Measurements from ENCODE around the gene USP7. TPM values are rescaled to one million over a fixed set of nuclear protein-coding genes. Genes with fewer than 3 reads are reported as not detected.
A peak's percentile ranks its signal among the peaks of the same experiment; 100 is the strongest.

The USP7 gene
- total RNA-seq (2013) = 62.2 TPM
- polyA plus RNA-seq (10 to 100 TPM in 1 of 3 donors, 1 to 10 TPM in 2; 2.4 to 31.7 (median 4.1) TPM), polyA minus RNA-seq (30.3 and 80.7 TPM in 2 replicates), total RNA-seq (126 to 264 (median 219) reads per million in 11 experiments)

- intact Hi-C loops (cut with micrococcal nuclease) = loop anchor here (5.0 to 10.0 kb wide), 5 partner anchors 43 to 171 kb away; partner anchors contain the start of gene HAPSTR1 (in 2 of the 2)
- H3K27ac ChIP-seq (ENCODE audit: low read depth in 1 of 2, low read length in 2 of 2) = peak within 1 kb of the TSS; percentile 90 to 94
- H4K20me1 ChIP-seq (ENCODE audit: insufficient read depth, low read length) = peaks cover 38% of the 10 kb centered on the region
- Mint-ChIP-seq H3K27me3 (ENCODE audit: low read depth in 3 of 3) (peaks cover 0 to 2% (median 0%) of the 10 kb centered on the region in 3 donors), H3K4me3 (peak within 1 kb of the TSS; percentile 96 to 98), H3K4me1 (peaks cover 64% of the 10 kb centered on the region), H3K27ac (peak within 1 kb of the TSS; percentile 81 to 94 (median 91)), H3K36me3 (peaks cover 6 to 8% of the 10 kb centered on the region in 2 donors), H3K9me3 (peaks cover 0 to 2% (median 0%) of the 10 kb centered on the region in 7 donors)
- peak within 1 kb of the TSS; percentile 70 for H2AFZ ChIP-seq (ENCODE audit: insufficient read depth, low read depth, low read length, poor library complexity, severe bottlenecking)
- peak within 1 kb of the TSS; percentile 60 to 94 (median 74) for H3K4me3 ChIP-seq (replicated peaks in 1 of 3; ENCODE audit: low read depth in 2 of 3, low read length in 3 of 3)
- H3K9ac ChIP-seq (ENCODE audit: insufficient read depth, low read length, poor library complexity, severe bottlenecking) = peak within 1 kb of the TSS; percentile 85
- 0% methylated on average over 79 of the region's 79 CpGs for WGBS (ENCODE audit: insufficient coverage)
- H3K36me3 ChIP-seq (replicated peaks in 1 of 2; ENCODE audit: control insufficient read depth in 1 of 2, insufficient read depth in 2 of 2, low read length in 2 of 2) = no peaks in the 10 kb centered on the region
- H3K79me2 ChIP-seq (ENCODE audit: insufficient read depth, low read length) = peaks cover 57% of the 10 kb centered on the region
- H3K27me3 ChIP-seq (ENCODE audit: control insufficient read depth in 2 of 2, insufficient read depth in 2 of 2, low read length in 2 of 2) = no peaks in the 10 kb centered on the region
- peak within 1 kb of the TSS; percentile 87 for H3K4me2 ChIP-seq (replicated peaks; ENCODE audit: extremely low read depth, low read length, poor library complexity, severe bottlenecking)
- TF ChIP-seq CTCF (IDR thresholded peaks at IDR 0.05) = no peak
- H3K4me1 ChIP-seq (ENCODE audit: control insufficient read depth in 1 of 2, insufficient read depth in 2 of 2, low read length in 2 of 2) = peaks cover 65 to 74% of the 10 kb centered on the region in 2 donors
- DNase-seq = peak; percentile 76 to 84 (median 82)
- H3K9me3 ChIP-seq (replicated peaks in 1 of 2; ENCODE audit: control insufficient read depth in 1 of 2, insufficient read depth in 1 of 2, low read length in 2 of 2) = no peaks in the 10 kb centered on the region
Measured at GRCh38 chr16:8963821-8964441, at the start of gene USP7. Gene USP7, minus strand, starts transcription at chr16:8963906. Its CDS starts 621 bp downstream, at chr16:8963285.

GRCh38 chr16:9013508-9013864 is 49.8 kb upstream of the USP7 start:
- no peaks in the 10 kb centered on the region for H3K36me3 ChIP-seq (replicated peaks in 1 of 2; ENCODE audit: control insufficient read depth in 1 of 2, insufficient read depth in 2 of 2, low read length in 2 of 2)
- Mint-ChIP-seq H3K36me3 (peaks cover 0 to 3% of the 10 kb centered on the region in 2 donors), H3K4me3 (no peak overlapping the region), H3K9me3 (peaks cover 8 to 22% (median 16%) of the 10 kb centered on the region in 7 donors), H3K27ac (no peak overlapping the region), H3K27me3 (ENCODE audit: low read depth in 3 of 3) (peaks cover 9 to 27% (median 10%) of the 10 kb centered on the region in 3 donors), H3K4me1 (peaks cover 9% of the 10 kb centered on the region)
- peaks cover 4 to 5% of the 10 kb centered on the region in 2 donors for H3K4me1 ChIP-seq (ENCODE audit: control insufficient read depth in 1 of 2, insufficient read depth in 2 of 2, low read length in 2 of 2)
- no peak for DNase-seq
- H2AFZ ChIP-seq (ENCODE audit: insufficient read depth, low read depth, low read length, poor library complexity, severe bottlenecking) = peak overlapping the region; percentile 29
- WGBS (ENCODE audit: insufficient coverage) = 50% methylated on average over 2 of the region's 7 CpGs
- H3K9ac ChIP-seq (ENCODE audit: insufficient read depth, low read length, poor library complexity, severe bottlenecking) = no peak overlapping the region
- peaks cover 15 to 19% of the 10 kb centered on the region in 2 donors for H3K9me3 ChIP-seq (replicated peaks in 1 of 2; ENCODE audit: control insufficient read depth in 1 of 2, insufficient read depth in 1 of 2, low read length in 2 of 2)
- H3K4me3 ChIP-seq (replicated peaks in 1 of 3; ENCODE audit: low read depth in 2 of 3, low read length in 3 of 3) = no peak overlapping the region
- TF ChIP-seq CTCF (IDR thresholded peaks at IDR 0.05) = no peak
- no peaks in the 10 kb centered on the region for H3K79me2 ChIP-seq (ENCODE audit: insufficient read depth, low read length)
- H3K4me2 ChIP-seq (replicated peaks; ENCODE audit: extremely low read depth, low read length, poor library complexity, severe bottlenecking) = no peak overlapping the region
- H3K27ac ChIP-seq (ENCODE audit: low read depth in 1 of 2, low read length in 2 of 2) = no peak overlapping the region
- intact Hi-C loops (cut with micrococcal nuclease) = no loop called here
- no peaks in the 10 kb centered on the region for H4K20me1 ChIP-seq (ENCODE audit: insufficient read depth, low read length)
- peaks cover 0 to 13% of the 10 kb centered on the region in 2 donors for H3K27me3 ChIP-seq (ENCODE audit: control insufficient read depth in 2 of 2, insufficient read depth in 2 of 2, low read length in 2 of 2)
